Muscle of leg (tissue), 11 donors: Measurements from ENCODE around the gene RHEX. TPM values are rescaled to one million over a fixed set of nuclear protein-coding genes. Genes with fewer than 3 reads are reported as not detected.

Source experiments
- DNase-seq: peaks from one replicate; pipeline ENCODE4 v3.0.0; 2013
- H3K27ac ChIP-seq: one replicate; pipeline ENCODE4 v1.5.1; 2013; ENCODE audit warnings: mild to moderate bottlenecking, low read length, control low read depth
- H3K27me3 ChIP-seq: one replicate; pipeline ENCODE4 v1.6.1; 2013; ENCODE audit warnings: low read length; ENCODE audit not compliant: control insufficient read depth, insufficient read depth
- H3K36me3 ChIP-seq: one replicate; pipeline ENCODE4 v1.6.1; 2013; ENCODE audit warnings: low read length; ENCODE audit not compliant: control insufficient read depth, insufficient read depth
- H3K4me1 ChIP-seq: one replicate; pipeline ENCODE4 v1.6.1; 2013; ENCODE audit warnings: low read length; ENCODE audit not compliant: control insufficient read depth, insufficient read depth
- H3K4me3 ChIP-seq: one replicate; pipeline ENCODE4 v1.5.1; 2013; ENCODE audit warnings: low read length, control low read depth
- H3K9me3 ChIP-seq: replicated peaks from 2 replicates; pipeline ENCODE4 v1.6.1; 2013; ENCODE audit warnings: low read depth, low read length; ENCODE audit not compliant: control insufficient read depth
- WGBS: methylation state at CpG from one replicate; pipeline ENCODE4 v1.1.5; 2013; ENCODE audit warnings: missing lambda C conversion rate; ENCODE audit not compliant: insufficient coverage; 5-methylcytosine and 5-hydroxymethylcytosine counted together
- polyA plus RNA-seq, 8 donors: library from polyadenylated mRNA; unstranded; fragments of 120-200 nt; gene quantifications; one replicate each; pipeline versions ENCODE4 v1.2.1 to v1.2.3, GENCODE V29; 2013; ENCODE audit warnings: inconsistent platforms in 1 of 8, low replicate concordance in 1 of 8; ENCODE audit not compliant: insufficient read length in 8 of 8, insufficient read depth in 1 of 8
- total RNA-seq: library from RNA; stranded (reverse); fragments of 120-200 nt; gene quantifications from one replicate; pipeline ENCODE4 v1.2.4, GENCODE V29; 2013

The RHEX gene
- total and polyA plus RNA-seq, 9 donors: 0.17 to 0.65 (median 0.36) TPM

DNA sequence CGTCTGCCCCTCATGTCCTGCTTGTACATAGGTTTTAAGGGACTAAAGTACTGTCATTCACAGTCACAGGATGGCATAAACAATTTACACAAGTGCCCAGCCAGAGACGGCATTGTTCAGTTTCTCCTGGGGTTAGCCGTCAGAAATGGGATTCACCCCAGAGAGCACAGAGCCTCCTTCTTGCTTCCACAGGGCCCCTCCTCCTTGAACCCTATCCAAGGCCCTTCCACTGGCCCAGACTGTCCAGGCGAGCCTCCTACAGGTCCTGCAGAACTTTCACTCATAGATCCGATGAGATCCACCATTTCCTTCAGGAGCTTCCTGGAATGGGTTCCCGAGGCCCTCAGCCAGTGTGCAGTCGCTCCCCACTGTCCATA, 54.2 kb downstream of the RHEX start:
- WGBS: 55% methylated on average over 5 of the region's 7 CpGs

DNA sequence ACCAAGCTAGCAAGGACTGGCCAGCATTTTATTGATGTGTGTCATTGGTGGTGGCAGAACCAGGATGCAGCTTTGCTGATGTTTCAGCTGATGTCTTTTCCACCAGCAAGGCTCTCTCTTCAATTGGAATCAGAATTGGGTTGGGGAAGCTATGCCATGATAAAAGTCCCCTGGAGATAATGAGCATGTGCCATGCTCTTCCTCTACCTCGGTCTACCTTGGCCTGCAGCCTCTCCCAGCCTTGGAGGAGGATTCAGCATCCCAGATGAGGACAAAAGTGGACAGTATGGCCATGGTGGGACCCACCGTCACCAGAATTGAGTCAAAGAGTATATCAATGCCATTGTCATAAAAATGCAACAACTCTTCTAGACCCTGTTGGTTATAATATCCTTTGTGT, 55.7 kb downstream of the RHEX start:
- Histone ChIP-seq H3K4me3 (no peak overlapping the region), H3K27ac (no peak overlapping the region), H3K36me3 (no peaks in the 10 kb centered on the region), H3K27me3 (peaks cover 3% of the 10 kb centered on the region), H3K9me3 (no peaks in the 10 kb centered on the region), H3K4me1 (peaks cover 10% of the 10 kb centered on the region)
- WGBS: 100% methylated on average over 1 of the region's 2 CpGs
- DNase-seq: no peak

More for the DNA sequence above, 54.2 kb downstream of the RHEX start:
- no peaks in the 10 kb centered on the region for H3K27me3 ChIP-seq
- no peaks in the 10 kb centered on the region for H3K9me3 ChIP-seq
- no peaks in the 10 kb centered on the region for H3K36me3 ChIP-seq
- H3K4me1 ChIP-seq: peaks cover 10% of the 10 kb centered on the region
- peak; percentile 31 for DNase-seq
- no peak overlapping the region for H3K27ac ChIP-seq
- no peak overlapping the region for H3K4me3 ChIP-seq

DNA sequence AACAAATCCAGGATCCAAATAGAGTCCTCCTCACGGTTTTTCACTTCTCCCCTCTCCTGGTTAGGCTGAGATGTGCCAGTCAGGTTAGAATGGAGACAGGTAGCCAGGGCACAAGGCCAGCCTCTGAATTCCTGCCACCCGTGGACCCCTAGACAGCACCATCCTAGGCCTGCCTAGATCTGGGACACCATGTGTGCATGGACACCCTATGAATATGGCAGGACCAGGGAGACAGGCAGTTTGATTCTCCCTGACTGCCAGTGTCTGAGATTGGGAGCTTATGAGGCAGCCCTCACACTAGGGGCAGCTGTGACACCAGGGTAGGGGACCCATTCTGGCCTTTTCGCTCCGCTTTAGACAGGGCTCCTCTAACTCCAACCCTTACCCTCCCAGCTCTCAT, 56.7 kb downstream of the RHEX start:
- H3K27ac ChIP-seq: no peak overlapping the region
- no peak for DNase-seq
- peaks cover 4% of the 10 kb centered on the region for H3K27me3 ChIP-seq
- H3K36me3 ChIP-seq: no peaks in the 10 kb centered on the region
- H3K4me1 ChIP-seq: peaks cover 10% of the 10 kb centered on the region
- H3K4me3 ChIP-seq: no peak overlapping the region
- WGBS: 88% methylated on average over 3 of the region's 4 CpGs
- no peaks in the 10 kb centered on the region for H3K9me3 ChIP-seq

DNA sequence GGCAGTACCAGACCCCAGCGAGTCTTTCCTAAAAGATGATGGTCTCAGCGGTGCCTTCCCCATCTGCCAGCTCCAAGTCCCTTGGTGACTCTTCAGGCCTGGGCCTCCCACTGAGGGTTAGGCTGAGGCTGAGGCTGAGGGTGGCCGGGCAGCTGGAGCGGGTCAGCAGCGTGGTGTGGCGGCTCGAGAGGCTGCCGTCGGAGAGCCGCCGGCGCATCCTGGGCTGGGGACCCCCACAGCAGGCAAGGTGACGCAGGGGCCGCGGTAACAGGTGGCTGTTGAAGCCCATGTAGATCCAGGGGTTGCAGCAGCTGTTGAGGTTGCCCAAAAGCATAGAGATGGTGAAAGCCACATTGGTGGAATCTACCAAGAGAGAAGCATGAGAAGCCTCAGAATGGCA, 57.2 kb downstream of the RHEX start:
- Histone ChIP-seq H3K4me1 (peaks cover 10% of the 10 kb centered on the region), H3K9me3 (no peaks in the 10 kb centered on the region), H3K36me3 (no peaks in the 10 kb centered on the region), H3K27ac (no peak overlapping the region), H3K27me3 (peaks cover 4% of the 10 kb centered on the region), H3K4me3 (no peak overlapping the region)
- no peak for DNase-seq
- WGBS: 87% methylated on average over 14 of the region's 15 CpGs

DNA sequence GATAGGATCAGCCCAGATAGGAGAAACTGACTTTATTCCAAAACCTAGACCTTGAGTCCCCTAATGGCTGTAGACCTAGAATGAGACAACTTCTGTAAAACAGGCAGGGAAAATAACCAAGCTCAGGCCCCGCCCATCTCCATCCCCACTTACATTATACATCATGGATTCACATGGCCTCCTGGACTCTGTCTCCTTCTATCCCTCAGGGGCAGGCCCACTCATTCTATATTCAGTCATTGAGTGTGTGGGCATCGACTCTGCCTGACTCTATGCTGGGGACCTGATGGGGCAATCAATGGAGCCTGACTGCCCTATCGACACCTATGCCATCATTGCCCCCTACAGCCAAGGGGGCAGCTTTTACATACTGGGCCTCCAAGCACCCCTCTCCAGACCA, 57.8 kb downstream of the RHEX start:
- WGBS: 88% methylated on average over 3 of the region's 3 CpGs
- no peak overlapping the region for H3K27ac ChIP-seq

DNA sequence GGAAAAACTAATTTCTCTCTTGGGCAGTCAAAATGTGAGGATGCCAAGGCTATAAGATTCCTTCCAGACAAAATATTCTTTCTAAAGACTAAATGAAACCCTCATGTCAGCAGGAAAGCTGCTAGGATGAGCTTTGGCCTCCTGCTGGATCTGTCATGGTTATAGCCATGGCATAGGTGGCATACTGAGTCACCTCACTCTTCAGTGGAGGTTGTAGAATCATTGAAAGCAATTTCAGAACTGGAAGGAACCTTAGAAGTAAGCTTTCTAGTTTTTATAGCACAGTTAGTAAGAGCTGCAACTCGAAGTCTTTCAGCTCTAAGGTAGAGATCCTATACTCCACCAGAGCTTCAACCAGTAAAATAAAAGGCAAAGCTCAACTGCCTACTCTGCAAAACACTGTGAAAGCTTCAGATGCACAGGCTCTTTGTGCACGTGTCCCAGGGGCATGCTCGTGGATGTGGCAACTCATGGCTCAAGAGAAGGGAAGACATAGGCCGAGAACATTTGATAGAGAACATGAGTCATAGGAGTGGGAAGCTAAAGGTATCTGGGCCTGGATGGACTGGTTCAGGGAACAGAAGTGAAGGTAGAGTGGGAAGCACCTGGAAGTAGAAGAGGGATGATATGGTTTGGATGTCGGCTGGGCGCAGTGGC, 58.4 kb downstream of the RHEX start:
- WGBS: 97% methylated on average over 4 of the region's 6 CpGs
- DNase-seq: no peak
- Histone ChIP-seq H3K9me3 (no peaks in the 10 kb centered on the region), H3K4me3 (no peak overlapping the region), H3K27me3 (peaks cover 5% of the 10 kb centered on the region), H3K36me3 (no peaks in the 10 kb centered on the region), H3K4me1 (peaks cover 9% of the 10 kb centered on the region), H3K27ac (no peak overlapping the region)

More for the DNA sequence above, 57.8 kb downstream of the RHEX start:
- DNase-seq: no peak
- Histone ChIP-seq H3K9me3 (no peaks in the 10 kb centered on the region), H3K36me3 (no peaks in the 10 kb centered on the region), H3K27me3 (peaks cover 4% of the 10 kb centered on the region), H3K4me3 (no peak overlapping the region), H3K4me1 (peaks cover 10% of the 10 kb centered on the region)

DNA sequence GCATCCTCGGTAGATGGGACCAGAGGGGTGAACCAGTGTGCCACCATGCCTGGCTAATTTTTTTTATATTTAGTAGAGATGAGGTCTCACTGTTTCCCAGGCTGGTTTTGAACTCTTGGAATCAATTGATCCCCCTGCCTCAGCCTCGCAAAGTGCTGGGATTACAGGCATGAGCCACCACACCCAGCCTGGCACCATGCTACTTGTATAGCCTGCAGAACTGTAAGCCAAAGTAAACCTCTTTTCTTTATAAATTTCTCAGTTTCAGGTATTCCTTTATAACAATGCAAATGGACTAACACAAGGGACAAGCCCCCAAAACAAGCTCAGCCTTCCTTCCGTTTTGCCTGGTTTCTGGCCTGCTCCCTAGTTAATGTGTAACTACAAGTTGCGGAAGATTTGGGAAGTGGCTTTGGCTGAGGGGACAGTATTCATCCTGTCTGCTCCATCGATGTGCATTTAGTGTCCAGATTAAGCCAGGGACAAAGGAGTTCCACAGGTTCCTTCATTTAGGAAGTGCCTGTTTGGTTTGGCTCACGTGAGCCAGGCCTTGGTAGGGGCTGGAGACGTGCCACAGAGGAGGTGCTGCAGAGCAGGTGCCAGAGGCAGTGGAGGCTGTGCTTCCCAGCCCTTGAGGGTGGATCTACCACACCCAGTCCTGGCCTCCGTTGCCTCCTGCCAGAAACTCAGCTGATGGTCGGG, 59.8 kb downstream of the RHEX start:
- no peaks in the 10 kb centered on the region for H3K36me3 ChIP-seq
- peaks cover 12% of the 10 kb centered on the region for H3K27me3 ChIP-seq
- 70% methylated on average over 7 of the region's 9 CpGs for WGBS
- H3K27ac ChIP-seq: no peak overlapping the region
- peaks cover 14% of the 10 kb centered on the region for H3K4me1 ChIP-seq
- no peak for DNase-seq
- H3K4me3 ChIP-seq: no peak overlapping the region
- no peaks in the 10 kb centered on the region for H3K9me3 ChIP-seq

DNA sequence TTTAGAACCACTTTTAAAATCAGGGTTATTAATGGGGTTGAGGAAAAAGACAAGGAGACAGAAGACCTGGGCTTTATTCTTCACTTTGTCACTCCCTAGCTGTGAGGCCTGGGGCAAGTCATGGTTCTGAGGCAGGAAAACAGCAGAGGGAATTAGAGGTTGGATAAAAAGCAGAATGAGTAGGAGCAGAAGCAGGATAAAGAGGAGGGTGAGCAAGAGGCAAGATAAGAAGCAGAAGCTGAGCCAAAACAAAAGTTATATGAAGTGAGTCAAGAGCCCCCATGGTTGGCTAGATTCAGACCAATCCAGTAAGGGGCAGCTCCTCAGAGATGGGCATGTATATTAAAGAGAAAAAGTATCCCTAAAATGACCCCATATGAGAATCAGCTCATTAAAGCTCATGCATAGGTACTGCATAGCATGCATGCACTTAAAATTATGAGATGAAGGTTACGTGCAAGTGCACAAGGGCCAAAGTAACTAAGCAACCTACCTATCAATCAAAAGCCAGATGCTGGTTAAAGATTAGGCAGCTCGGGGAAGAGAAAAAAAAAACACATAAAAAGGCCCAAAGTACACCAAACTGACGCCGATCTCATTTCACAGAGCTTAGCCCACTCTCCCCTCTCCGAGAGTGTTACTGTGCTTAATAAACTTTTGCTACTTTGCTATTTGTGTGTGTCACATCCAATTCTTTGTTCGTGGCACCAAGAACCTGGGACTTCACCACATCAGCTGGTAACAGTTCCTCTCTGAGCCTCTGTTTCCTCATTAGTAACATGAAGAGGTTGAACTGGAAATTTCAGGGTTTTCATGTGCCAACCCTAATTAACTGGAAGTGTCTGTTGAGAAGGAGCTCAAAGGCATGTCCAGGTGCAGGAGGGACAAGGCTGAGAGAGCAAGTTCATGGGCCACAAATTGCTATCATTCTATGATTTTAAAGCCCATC, 62.0 kb downstream of the RHEX start:
- DNase-seq: no peak
- Histone ChIP-seq H3K27me3 (peaks cover 16% of the 10 kb centered on the region), H3K27ac (no peak overlapping the region), H3K4me3 (no peak overlapping the region), H3K4me1 (peaks cover 19% of the 10 kb centered on the region), H3K9me3 (no peaks in the 10 kb centered on the region), H3K36me3 (no peaks in the 10 kb centered on the region)
- WGBS: 40% methylated on average over 1 of the region's 6 CpGs

DNA sequence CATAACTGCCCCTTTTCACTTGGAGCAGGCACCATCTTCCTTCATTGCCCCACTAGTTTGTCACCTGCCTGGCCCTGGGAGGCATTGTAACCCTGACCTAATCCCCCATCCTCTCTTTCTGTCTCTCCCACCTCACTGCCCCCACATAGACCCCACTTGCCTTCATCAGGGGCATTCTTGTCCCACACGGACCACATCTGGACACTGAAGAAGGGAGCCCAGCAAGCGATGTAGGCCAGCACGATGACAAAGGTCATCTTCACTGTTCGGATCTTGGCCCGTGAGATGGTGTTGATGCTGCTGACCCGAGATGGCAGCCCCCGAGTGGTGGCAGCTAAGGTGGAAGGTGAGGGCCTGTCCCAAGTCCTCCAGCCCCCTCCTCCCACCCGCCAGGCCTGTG, 62.8 kb downstream of the RHEX start:
- Histone ChIP-seq H3K36me3 (no peaks in the 10 kb centered on the region), H3K27me3 (peaks cover 16% of the 10 kb centered on the region), H3K9me3 (no peaks in the 10 kb centered on the region), H3K4me3 (no peak overlapping the region), H3K4me1 (peaks cover 19% of the 10 kb centered on the region), H3K27ac (no peak overlapping the region)
- no peak for DNase-seq
- 91% methylated on average over 4 of the region's 8 CpGs for WGBS
